CD4-positive, alpha-beta T cell treated with Interleukin-6 at 100 ng/mL for 8 hours (primary cell): Measurements from ENCODE around the gene KIAA1191.

Experiments
- DNase-seq: peaks from one replicate; pipeline ENCODE4 v3.0.0-alpha.2; 2020; ENCODE audit warnings: mixed read lengths, low spot score

The KIAA1191 gene

DNA sequence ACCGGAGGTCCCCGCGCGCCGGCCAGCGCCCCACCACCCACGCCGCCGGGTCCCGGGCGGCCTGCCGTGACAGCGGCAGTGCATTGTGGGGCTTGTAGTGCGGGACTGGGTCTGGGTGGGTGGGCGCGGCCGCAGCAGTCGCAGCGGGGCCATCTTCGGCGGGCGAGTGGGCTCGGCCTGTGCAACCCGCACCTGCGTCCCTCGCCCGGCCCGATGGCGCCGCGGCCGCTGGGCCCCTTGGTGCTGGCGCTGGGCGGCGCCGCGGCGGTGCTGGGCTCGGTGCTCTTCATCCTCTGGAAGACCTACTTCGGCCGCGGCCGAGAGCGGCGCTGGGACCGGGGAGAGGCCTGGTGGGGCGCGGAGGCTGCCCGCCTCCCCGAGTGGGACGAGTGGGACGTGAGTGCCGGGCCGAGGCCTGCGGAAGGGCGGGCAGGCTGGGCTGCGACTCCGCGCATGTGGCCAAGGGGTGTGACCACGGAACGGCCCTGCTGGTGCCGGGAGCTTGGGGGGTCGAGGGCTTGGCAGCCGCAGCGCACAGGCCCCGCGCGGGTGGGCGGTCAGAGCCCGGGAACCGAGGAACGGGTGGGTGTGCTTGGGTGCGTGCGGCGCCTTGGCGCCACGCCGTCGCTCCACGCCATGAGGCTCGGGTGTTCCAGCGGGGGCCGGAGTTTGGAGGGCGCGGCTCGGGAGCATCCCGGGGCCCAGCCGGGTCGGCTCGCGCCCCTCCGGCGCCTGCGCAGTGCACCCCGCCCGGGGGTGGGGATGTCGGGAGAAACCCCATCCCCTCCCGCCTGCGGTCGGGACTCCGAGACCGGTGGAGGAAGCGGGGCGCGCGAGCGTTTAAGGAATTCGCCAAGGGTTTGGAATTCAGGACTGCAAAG lies 4.0 kb upstream of the KIAA1191 start, which contains the start of gene ARL10:
Gene ARL10, plus strand, starts transcription at position 137 of the 881 bp plus-strand sequence. Its CDS starts 77 bp downstream, at position 214.
- peak; percentile 42 for DNase-seq

DNA sequence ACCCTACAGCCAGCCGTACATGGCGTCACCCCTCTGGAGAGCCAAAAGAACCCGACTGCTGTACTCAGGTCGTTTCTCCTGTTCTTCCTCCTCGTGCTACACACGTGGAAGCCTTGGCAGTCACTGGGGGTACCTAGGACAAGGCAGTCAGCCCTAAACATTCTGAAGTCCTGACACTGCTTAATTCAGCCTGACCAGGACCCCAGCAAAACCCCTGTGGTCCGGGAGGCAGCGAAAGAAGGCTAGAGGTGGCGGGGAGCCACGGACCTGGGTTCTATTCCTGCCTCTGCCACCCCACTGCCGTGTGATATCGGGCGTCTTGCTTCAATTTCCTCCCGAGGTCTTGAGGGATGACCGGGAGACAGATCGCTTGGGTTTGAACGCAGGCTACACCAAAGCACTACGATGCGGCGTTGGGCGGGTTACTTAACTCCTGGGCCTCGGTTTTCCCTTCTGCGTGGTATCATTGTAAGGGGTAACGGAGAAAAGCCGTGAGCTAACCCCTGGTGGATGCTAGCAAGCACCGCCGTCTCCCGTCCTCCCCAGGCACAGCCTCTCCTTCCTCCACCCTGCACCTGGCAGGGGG lies 3.3 kb upstream of the KIAA1191 start:
- no peak for DNase-seq

DNA sequence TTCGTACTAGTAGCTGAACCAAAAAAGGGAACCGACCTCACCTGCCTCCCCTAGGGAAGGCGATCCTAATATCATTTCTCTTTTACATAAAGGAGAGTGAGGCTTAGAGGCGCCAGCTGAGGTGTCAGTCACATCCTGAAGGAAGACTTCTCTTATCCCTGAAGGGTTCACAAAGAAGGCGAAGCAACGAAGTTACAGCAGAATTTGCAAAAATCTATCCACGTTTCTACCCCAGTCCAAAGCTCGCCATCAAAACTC lies 598 bp upstream of the KIAA1191 start:
- DNase-seq = no peak

DNA sequence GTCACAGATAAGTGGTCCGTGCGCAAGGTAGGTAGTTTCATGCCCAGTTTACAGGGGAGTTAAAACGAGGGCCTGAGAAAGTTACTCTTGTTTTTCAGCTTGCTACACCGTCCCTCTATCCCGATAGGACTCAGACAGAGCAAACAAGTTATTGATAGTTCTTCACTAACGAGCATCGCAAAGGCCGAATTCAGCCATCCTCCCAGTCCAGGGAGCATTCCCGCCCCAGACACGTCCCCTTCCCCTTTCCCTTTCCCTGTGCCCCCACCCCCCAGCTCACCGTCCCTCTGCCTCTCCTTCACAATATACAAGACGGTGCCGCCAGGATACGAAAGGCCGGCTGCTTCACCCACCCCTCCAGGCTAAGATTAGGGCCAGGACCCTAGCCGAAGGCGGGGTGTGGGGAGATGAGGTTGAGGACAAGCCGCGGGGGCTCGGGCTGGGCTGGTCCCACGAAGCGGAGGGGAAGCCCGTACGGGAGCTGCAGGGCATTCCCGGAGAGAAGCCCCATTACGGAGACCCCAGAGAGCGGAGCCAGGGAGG lies 599 bp downstream of the KIAA1191 start:
- no peak for DNase-seq

DNA sequence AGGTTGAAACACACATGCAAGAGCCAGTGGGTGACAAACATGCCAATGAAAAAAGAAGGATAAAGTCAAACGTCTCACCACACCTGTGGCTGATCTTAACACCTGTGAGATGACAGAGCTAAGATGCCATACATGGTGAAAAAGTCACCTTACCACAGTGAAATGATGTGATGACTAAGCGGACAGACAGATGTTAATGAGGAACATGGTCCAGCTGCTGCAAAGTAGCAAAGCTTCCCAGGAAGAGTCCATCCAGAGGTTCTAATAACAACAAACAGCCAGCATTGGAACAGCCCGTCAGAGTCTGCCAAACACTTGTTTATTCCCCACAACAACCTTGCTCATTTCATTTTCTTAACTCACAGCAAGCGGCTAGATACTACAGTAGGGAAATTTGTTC lies 1.9 kb downstream of the KIAA1191 start:
- no peak for DNase-seq

GRCh38 chr5:176356179-176356566 lies 5.4 kb downstream of the KIAA1191 start:
- DNase-seq = no peak

GRCh38 chr5:176355400-176356178 lies 6.0 kb downstream of the KIAA1191 start:
- DNase-seq = no peak

GRCh38 chr5:176353533-176353932 lies 8.0 kb downstream of the KIAA1191 start:
- DNase-seq = no peak

- no peak for DNase-seq
These were observed 9.3 kb downstream of the KIAA1191 start for GRCh38 chr5:176352116-176352878.

DNA sequence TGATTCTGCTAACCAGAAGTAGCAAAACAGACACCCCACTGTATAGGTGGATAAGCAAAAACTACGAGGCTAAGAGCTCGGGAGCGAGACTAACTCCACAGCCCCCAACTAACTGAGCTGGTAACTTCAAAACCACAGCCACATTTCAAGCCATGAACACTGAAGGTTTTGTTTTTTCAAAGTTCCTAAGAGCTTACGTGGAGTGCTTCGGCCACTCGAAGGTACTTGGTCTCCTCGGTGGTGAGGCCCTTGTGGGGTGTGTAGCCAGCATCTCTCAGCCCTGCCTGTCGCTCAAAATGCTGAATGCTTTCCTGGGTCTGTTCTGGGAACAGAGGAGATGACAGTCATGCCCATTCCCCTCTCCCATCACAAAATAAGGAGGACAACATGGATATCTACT lies 11.1 kb downstream of the KIAA1191 start:
- DNase-seq = no peak

- DNase-seq = no peak
These were observed 18.7 kb downstream of the KIAA1191 start for GRCh38 chr5:176342766-176343458.

DNA sequence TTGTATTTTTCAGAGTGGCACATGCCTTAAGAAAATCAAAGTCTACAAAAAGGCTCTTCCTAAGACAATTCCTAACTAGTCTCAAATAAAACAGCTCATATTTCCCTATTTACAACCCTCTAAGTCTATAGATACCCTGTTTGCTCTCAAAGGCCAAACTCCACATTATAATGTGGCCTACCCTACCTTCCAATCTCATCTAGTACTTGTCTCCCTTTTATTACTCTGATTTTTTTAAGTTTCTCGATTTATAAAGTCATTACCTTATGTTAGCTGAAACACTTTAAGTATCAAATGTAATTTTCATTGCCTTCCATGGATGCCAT lies 19.4 kb downstream of the KIAA1191 start:
- DNase-seq = no peak

DNA sequence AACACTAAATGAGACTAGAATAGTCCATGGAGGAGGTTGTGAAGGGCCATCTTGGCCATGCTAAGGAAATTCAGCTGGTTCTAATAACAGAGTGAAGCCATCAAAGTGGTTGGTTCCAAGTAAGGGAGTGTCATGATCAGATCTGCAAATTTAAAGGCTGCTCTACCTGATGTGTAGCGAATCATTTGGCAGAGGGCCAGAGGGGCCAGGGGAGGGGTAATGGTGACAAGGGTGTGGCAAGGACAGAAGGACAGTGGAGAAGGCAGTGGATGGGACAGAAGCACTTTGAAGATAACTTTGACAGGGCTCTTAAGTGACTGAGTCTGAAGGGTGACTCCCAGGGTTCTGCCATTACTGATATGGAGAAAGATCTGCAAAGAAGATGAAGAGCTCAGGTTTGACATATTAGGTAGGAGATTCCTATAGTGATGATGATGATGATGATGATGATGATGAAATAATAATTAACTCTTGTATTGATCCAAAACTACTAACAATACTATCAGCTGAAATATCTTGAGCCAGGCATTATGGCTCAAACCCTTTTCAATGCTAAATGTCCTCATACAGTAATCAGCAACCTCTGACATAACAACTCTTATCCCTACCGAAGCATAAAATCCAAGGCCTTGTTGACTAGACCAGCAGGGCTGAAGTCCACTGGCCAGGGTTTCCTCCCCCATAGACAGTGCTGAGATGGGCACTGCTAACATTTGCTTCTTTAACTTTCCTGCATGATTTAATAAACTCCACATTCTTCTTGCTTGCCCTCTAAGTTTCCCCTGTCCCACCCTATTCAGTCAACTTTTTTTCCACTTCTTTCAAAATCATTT lies 20.0 kb downstream of the KIAA1191 start:
- DNase-seq = no peak

DNA sequence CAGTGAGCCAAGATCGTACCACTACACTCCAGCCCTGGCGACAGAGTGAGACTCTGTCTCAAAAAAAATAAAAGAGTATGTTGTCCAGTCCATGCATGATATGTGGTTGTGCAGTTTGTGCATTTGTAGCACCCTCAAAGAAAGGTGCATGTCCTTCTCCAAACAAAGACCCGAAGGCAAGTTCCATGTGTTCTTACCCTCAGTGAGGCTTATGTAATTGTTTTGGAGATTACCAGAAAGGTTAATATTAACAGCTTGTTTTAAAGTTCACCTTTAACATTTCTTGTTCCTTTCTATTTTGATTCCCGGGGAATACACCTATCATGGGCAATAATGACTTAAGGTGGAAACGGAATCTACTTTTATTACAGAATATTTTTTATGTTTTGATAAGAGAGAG lies 22.3 kb downstream of the KIAA1191 start:
- DNase-seq = no peak

DNA sequence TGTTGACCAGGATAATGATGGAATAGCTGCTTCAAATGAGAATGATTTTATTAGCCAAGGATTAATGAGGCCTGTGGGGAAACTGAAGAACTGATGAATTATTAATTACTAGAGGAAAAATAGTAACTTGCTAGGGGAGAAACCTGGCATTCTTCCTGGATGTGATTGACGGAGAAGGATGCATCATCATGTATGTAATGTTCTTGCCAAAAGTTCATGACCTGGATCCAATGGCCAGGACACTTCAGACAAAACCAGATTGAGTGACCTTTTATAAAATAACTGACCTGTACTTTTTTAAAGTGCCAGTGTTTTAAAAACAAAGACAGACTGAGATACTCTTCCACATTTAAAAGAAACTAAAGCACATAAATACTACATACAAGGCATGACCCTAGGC lies 23.7 kb downstream of the KIAA1191 start:
- no peak for DNase-seq

DNA sequence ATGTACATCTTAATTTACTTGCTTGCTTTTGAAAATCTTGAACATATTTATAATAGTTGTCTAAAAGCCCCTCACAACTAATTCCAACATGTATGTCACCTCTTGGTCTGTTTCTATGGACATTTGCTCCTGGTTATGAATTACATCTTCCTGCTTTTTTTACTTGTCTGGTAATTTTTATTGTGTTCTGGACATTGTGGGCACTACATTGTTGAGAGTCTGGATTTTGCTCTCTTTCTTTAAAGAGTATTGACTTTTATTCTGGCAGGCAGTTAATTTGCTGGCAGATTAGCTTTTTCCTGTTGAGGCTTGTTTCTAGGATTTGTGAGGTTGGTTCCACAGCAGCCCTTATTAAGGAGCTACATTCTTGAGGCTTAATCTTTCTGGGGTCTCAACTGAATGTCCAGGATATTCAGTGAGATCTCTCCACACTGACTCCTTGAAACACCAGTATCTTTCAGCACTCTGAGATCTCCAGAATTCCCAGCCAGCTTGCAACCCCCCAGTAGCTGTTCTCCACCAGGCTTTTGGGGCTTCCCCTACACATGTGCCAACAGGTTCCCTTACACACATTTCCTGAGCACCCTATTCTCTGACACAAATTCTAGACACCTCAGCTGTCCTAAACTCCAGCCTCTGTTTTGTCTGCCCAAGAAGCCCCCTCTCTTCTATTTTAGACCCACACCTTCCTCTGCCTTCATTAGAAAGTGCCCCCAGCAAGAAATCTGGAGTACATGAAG lies 27.4 kb downstream of the KIAA1191 start:
- DNase-seq = no peak

DNA sequence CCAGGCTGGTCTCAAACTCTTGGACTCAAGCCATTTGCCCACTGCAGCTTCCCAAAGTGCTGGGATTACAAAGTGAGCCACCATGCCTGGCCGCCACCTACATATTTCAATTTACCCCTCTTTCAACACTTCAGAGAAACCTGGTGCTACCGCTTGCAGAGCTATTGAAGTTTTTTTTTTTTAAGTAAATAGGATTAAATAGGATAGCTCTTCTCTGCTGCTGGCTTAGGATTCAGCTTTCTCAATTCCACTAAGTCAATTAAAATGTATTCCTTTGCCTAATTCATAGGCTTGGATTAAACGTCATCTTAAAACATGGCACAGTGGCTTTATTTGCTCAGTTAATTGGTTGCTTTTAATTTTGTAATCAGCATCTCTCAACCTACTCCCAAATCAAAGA lies 41.0 kb downstream of the KIAA1191 start:
- DNase-seq = no peak

- no peak for DNase-seq
These were observed 41.6 kb downstream of the KIAA1191 start for GRCh38 chr5:176319827-176320554.
